Caki2 (cell line): ENCODE results near the gene FAM171A1. TPM values are rescaled to one million over a fixed set of nuclear protein-coding genes. Genes with fewer than 3 reads are reported as not detected.

Experiments
- DNase-seq: peaks from one replicate; pipeline ENCODE4 v3.0.0-alpha.2; 2015; ENCODE audit warnings: low read depth
- in situ Hi-C: cut with HindIII; loops from 2 replicates; pipeline ENCODE4 v1.10.0; 2016; ENCODE audit warnings: low sequenced_read_pairs, low pct_unique_long_range_greater_than_20kb, mixed read lengths
- total RNA-seq: library from RNA; depleted of rRNA; stranded (reverse); fragments of >200 nt; shearing (Covaris generic); gene quantifications from 2 replicates; pipeline ENCODE4 v1.2.3, GENCODE V29; 2014; ENCODE audit warnings: low replicate concordance

The FAM171A1 gene
- total RNA-seq, 1 experiment from 2014 or later = 13.2 TPM

- no peak for DNase-seq
- in situ Hi-C loops = no loop called here
These were observed 8.0 kb upstream of the FAM171A1 start for GRCh38 chr10:15379078-15379477.

- DNase-seq = no peak
- in situ Hi-C loops = no loop called here
These were observed 7.5 kb upstream of the FAM171A1 start for GRCh38 chr10:15378569-15378968.

GRCh38 chr10:15374566-15374965 lies 3.5 kb upstream of the FAM171A1 start:
- in situ Hi-C loops = no loop called here
- DNase-seq = no peak

- in situ Hi-C loops = no loop called here
- DNase-seq = no peak
These were observed 3.1 kb upstream of the FAM171A1 start for GRCh38 chr10:15374156-15374555.

GRCh38 chr10:15373199-15373598 lies 2.1 kb upstream of the FAM171A1 start:
- in situ Hi-C loops = no loop called here
- no peak for DNase-seq

GRCh38 chr10:15370212-15370855 lies 755 bp downstream of the FAM171A1 start:
- in situ Hi-C loops = no loop called here
- peak; percentile 29 for DNase-seq

- no peak for DNase-seq
- in situ Hi-C loops = no loop called here
These were observed 1.6 kb downstream of the FAM171A1 start for GRCh38 chr10:15369256-15370211.

GRCh38 chr10:15368101-15368855 lies 2.8 kb downstream of the FAM171A1 start:
- in situ Hi-C loops = no loop called here
- DNase-seq = no peak

- DNase-seq = no peak
- in situ Hi-C loops = no loop called here
These were observed 3.6 kb downstream of the FAM171A1 start for GRCh38 chr10:15367296-15368085.

GRCh38 chr10:15365692-15366091 lies 5.4 kb downstream of the FAM171A1 start:
- in situ Hi-C loops = no loop called here

GRCh38 chr10:15364001-15364400 lies 7.1 kb downstream of the FAM171A1 start:
- no peak for DNase-seq

More at GRCh38 chr10:15365692-15366091, 5.4 kb downstream of the FAM171A1 start:
- no peak for DNase-seq

GRCh38 chr10:15363031-15363430 lies 8.1 kb downstream of the FAM171A1 start:
- in situ Hi-C loops = no loop called here
- DNase-seq = peak; percentile 57

More at GRCh38 chr10:15364001-15364400, 7.1 kb downstream of the FAM171A1 start:
- in situ Hi-C loops = no loop called here

- in situ Hi-C loops = no loop called here
- no peak for DNase-seq
These were observed 10.0 kb downstream of the FAM171A1 start for GRCh38 chr10:15361131-15361530.

GRCh38 chr10:15360566-15360965 lies 10.5 kb downstream of the FAM171A1 start:
- in situ Hi-C loops = no loop called here
- DNase-seq = no peak

GRCh38 chr10:15353471-15354017 lies 17.5 kb downstream of the FAM171A1 start:
- in situ Hi-C loops = no loop called here
- no peak for DNase-seq

GRCh38 chr10:15352836-15353235 lies 18.3 kb downstream of the FAM171A1 start:
- in situ Hi-C loops = no loop called here
- no peak for DNase-seq

- in situ Hi-C loops = no loop called here
- no peak for DNase-seq
These were observed 18.9 kb downstream of the FAM171A1 start for GRCh38 chr10:15352201-15352600.
